Activated T-cell treated with anti-CD3 and anti-CD28 coated beads, Interleukin-2, amount 50 U/mL, for 72 hours (primary cell): ENCODE data around the gene OR6B1. TPM values are rescaled to one million over a fixed set of nuclear protein-coding genes. Genes with fewer than 3 reads are reported as not detected.

Source experiments
- ATAC-seq, 2 donors: fragments of 150-1000 bp; cut with Tn5 transposase; replicated peaks in 1 of 2; 2 replicates each; pipeline ENCODE4 v1.10.0; 2021; ENCODE audit warnings: moderate library complexity in 2 of 2, mild to moderate bottlenecking in 1 of 2
- DNase-seq, 2 donors: peaks; one replicate each; pipeline ENCODE4 v3.0.0; 2021 to 2022; ENCODE audit warnings: mixed read lengths in 1 of 2
- H3K27ac Mint-ChIP-seq: one replicate; pipeline ENCODE4 v1.8.0; 2022; ENCODE audit warnings: mild to moderate bottlenecking, moderate library complexity, mixed read lengths
- H3K27me3 Mint-ChIP-seq: one replicate; pipeline ENCODE4 v1.8.0; 2022; ENCODE audit warnings: low read depth, mixed read lengths
- H3K36me3 Mint-ChIP-seq, 2 donors: one replicate each; pipeline ENCODE4 v1.8.0; 2022; ENCODE audit warnings: mixed read lengths in 2 of 2, mild to moderate bottlenecking in 1 of 2; ENCODE audit not compliant: insufficient read depth in 2 of 2
- H3K4me1 Mint-ChIP-seq: one replicate; pipeline ENCODE4 v1.8.0; 2022; ENCODE audit warnings: low read depth, mixed read lengths
- H3K4me3 Mint-ChIP-seq, 2 donors: one replicate each; pipeline ENCODE4 v1.8.0; 2022; ENCODE audit warnings: mild to moderate bottlenecking in 2 of 2, mixed read lengths in 2 of 2, moderate library complexity in 2 of 2
- H3K9me3 Mint-ChIP-seq, 2 donors: one replicate each; pipeline ENCODE4 v1.8.0; 2022; ENCODE audit warnings: mixed read lengths in 2 of 2
- total RNA-seq, 2 donors: library from RNA; stranded (reverse); gene quantifications; one replicate each; pipeline ENCODE4 v1.2.3, GENCODE V29; 2022

Gene OR6B1
- total RNA-seq, 2 donors from 2014 or later = not detected

DNA sequence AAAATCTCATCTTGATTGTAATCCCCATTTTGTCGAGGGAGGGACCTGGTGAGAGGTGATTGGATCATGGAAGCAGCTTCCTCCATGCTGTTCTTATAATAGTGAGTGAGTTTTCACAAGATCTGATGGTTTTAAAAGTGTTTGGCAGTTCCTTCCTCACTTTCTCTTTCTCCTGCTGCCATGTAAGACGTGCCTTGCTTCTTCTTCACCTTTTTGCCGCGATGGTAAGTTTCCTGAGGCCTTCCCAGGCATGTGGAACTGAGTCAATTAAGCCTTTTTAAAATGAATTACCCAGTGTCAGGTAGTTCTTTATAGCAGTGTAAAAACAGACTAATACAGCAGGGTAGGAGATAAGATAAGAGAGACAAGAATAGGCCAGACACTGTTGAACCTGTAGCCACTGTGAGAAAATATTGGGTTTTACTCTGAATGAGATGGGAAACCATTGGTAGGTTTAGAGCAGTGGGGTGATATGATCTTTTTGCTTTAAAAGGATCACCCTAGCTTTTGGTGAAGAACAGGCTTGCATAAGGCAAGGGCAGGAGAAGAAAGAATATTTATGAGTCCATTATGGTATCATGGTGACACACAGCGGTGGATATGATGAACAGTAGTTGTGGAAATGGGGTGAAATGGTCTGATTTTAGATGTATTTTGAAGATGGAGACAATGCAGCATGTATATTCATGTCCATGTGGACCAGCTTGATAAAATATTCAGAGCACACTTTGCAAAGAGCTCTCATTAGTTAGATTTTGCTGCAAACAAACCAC is 11.5 kb downstream of the OR6B1 start:
- H3K27me3 Mint-ChIP-seq = peaks cover 12% of the 10 kb centered on the region
- ATAC-seq (no peak), DNase-seq (no peak)
- no peak overlapping the region for H3K4me3 Mint-ChIP-seq
- H3K27ac Mint-ChIP-seq = no peak overlapping the region
- H3K36me3 Mint-ChIP-seq = peaks cover 6 to 13% of the 10 kb centered on the region in 2 donors
- H3K9me3 Mint-ChIP-seq = peaks cover 8 to 12% of the 10 kb centered on the region in 2 donors
- H3K4me1 Mint-ChIP-seq = no peaks in the 10 kb centered on the region

DNA sequence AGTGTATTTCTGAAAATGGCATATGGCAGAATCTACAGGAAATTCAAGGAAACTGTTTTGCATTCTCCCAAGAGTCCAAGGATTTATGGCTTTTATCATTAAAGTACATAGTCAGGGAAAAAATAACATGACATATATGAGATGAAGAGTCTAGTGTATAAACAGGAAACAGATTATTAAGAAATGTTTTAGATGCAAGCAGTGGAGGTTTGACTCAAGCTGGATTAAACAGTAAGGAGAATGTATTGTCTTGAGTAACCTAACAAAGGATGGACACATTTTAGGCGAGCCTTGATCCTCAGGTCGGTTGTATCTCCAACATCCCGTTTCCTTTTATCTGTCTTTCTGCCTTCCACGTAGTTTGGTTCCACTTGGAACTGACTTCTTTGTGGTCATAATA is 17.9 kb downstream of the OR6B1 start:
- Mint-ChIP-seq H3K27me3 (peaks cover 6% of the 10 kb centered on the region), H3K9me3 (no peaks in the 10 kb centered on the region), H3K4me3 (no peak overlapping the region), H3K4me1 (no peaks in the 10 kb centered on the region), H3K36me3 (no peaks in the 10 kb centered on the region), H3K27ac (no peak overlapping the region)
- no peak for ATAC-seq
- DNase-seq = no peak

DNA sequence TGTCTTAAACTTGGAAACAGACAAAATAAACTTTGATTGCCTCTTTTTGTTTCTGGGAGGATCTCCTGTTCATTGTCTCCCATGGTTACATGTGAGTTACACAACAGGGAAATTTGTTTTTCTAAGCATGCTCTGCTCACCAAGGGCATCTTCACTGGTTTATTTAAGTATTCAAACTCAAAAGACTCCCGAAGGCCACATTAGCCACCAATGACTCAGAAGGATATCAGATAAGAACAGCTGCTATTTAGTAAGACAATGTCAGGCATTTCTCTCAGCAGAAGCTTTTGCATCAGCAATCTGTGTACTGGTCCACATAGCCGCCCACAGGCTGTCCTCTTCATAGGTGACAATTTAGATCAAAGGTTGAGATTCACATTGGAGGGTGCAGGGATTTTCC is 19.3 kb downstream of the OR6B1 start:
- peaks cover 6% of the 10 kb centered on the region for H3K27me3 Mint-ChIP-seq
- no peak overlapping the region for H3K4me3 Mint-ChIP-seq
- DNase-seq = no peak
- no peak for ATAC-seq
- H3K36me3 Mint-ChIP-seq = no peaks in the 10 kb centered on the region
- no peaks in the 10 kb centered on the region for H3K9me3 Mint-ChIP-seq
- H3K4me1 Mint-ChIP-seq = no peaks in the 10 kb centered on the region
- H3K27ac Mint-ChIP-seq = no peak overlapping the region

GRCh38 chr7:144020340-144020739 is 20.2 kb downstream of the OR6B1 start:
- H3K27ac Mint-ChIP-seq = no peak overlapping the region
- peaks cover 6% of the 10 kb centered on the region for H3K27me3 Mint-ChIP-seq
- H3K9me3 Mint-ChIP-seq = no peaks in the 10 kb centered on the region
- H3K4me1 Mint-ChIP-seq = no peaks in the 10 kb centered on the region
- H3K36me3 Mint-ChIP-seq = no peaks in the 10 kb centered on the region
- no peak overlapping the region for H3K4me3 Mint-ChIP-seq
- DNase-seq (no peak), ATAC-seq (no peak)

DNA sequence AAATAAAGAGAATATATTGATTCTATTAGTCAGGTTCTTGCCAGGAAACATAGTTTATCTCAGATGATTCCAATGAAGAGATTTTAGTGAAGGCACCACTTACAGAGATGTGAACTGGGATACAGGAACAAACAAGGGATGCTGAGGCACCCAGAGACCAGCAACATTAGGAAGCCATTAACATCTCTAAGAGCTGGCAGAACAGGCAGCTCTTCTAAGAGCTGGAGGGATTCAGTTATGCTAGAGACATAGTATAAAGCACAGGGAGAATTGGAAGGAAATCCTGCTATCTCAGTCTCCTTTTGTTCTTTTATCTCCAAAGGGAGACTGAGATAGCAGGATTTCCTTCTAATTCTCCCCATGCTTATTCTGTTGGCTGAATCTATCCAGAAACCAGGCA is 22.0 kb downstream of the OR6B1 start:
- ATAC-seq (no peak), DNase-seq (no peak)
- Mint-ChIP-seq H3K36me3 (no peaks in the 10 kb centered on the region), H3K4me3 (no peak overlapping the region), H3K4me1 (no peaks in the 10 kb centered on the region), H3K9me3 (no peaks in the 10 kb centered on the region), H3K27ac (no peak overlapping the region), H3K27me3 (peaks cover 6% of the 10 kb centered on the region)

- no peak overlapping the region for H3K4me3 Mint-ChIP-seq
- DNase-seq = no peak
Measured at GRCh38 chr7:144023171-144023827, 23.2 kb downstream of the OR6B1 start.

GRCh38 chr7:144024213-144024612 is 24.1 kb downstream of the OR6B1 start:
- H3K36me3 Mint-ChIP-seq = no peaks in the 10 kb centered on the region
- DNase-seq (no peak), ATAC-seq (no peak)
- no peak overlapping the region for H3K4me3 Mint-ChIP-seq
- H3K9me3 Mint-ChIP-seq = no peaks in the 10 kb centered on the region
- H3K27ac Mint-ChIP-seq = no peak overlapping the region
- H3K4me1 Mint-ChIP-seq = peaks cover 8% of the 10 kb centered on the region
- H3K27me3 Mint-ChIP-seq = no peaks in the 10 kb centered on the region

More at GRCh38 chr7:144023171-144023827, 23.2 kb downstream of the OR6B1 start:
- no peak for ATAC-seq
- H3K27ac Mint-ChIP-seq = no peak overlapping the region
- peaks cover 8% of the 10 kb centered on the region for H3K4me1 Mint-ChIP-seq
- no peaks in the 10 kb centered on the region for H3K36me3 Mint-ChIP-seq
- H3K27me3 Mint-ChIP-seq = peaks cover 6% of the 10 kb centered on the region
- H3K9me3 Mint-ChIP-seq = no peaks in the 10 kb centered on the region

- Mint-ChIP-seq H3K4me3 (no peak overlapping the region), H3K4me1 (peaks cover 8% of the 10 kb centered on the region), H3K27ac (no peak overlapping the region), H3K27me3 (no peaks in the 10 kb centered on the region), H3K36me3 (no peaks in the 10 kb centered on the region), H3K9me3 (no peaks in the 10 kb centered on the region)
- DNase-seq (no peak), ATAC-seq (no peak)
Measured at GRCh38 chr7:144026203-144026883, 26.2 kb downstream of the OR6B1 start.

- no peaks in the 10 kb centered on the region for H3K36me3 Mint-ChIP-seq
- H3K9me3 Mint-ChIP-seq = no peaks in the 10 kb centered on the region
- no peak for DNase-seq
- ATAC-seq = no peak
- H3K4me1 Mint-ChIP-seq = peaks cover 8% of the 10 kb centered on the region
- H3K27me3 Mint-ChIP-seq = no peaks in the 10 kb centered on the region
- no peak overlapping the region for H3K4me3 Mint-ChIP-seq
- no peak overlapping the region for H3K27ac Mint-ChIP-seq
Measured at GRCh38 chr7:144027070-144027469, 26.9 kb downstream of the OR6B1 start.

GRCh38 chr7:144027974-144028373 is 27.9 kb downstream of the OR6B1 start:
- Mint-ChIP-seq H3K4me3 (no peak overlapping the region), H3K9me3 (no peaks in the 10 kb centered on the region), H3K27me3 (peaks cover 6% of the 10 kb centered on the region), H3K36me3 (no peaks in the 10 kb centered on the region), H3K27ac (no peak overlapping the region), H3K4me1 (peaks cover 8% of the 10 kb centered on the region)
- ATAC-seq = no peak
- DNase-seq = no peak

DNA sequence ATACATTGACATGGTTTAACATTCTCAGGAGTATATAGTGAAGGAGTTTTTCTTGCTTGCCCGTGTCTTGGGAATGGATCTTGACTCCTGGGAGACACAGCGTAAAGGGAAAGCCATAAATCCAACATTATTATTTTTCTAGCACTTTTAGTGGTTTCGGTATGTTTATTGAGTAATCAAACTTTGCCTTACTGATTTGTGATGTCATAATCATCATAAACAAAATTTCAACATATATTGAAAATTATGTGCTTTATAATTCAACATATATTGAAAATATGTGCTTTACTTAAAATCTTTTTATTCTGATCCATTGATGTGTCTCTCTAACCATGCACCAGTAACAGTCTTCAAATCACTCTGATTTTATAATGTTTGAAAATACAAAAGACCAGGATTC is 28.4 kb downstream of the OR6B1 start:
- Mint-ChIP-seq H3K4me1 (peaks cover 8% of the 10 kb centered on the region), H3K9me3 (no peaks in the 10 kb centered on the region), H3K4me3 (no peak overlapping the region), H3K36me3 (no peaks in the 10 kb centered on the region), H3K27me3 (peaks cover 8% of the 10 kb centered on the region), H3K27ac (no peak overlapping the region)
- ATAC-seq (no peak), DNase-seq (no peak)

DNA sequence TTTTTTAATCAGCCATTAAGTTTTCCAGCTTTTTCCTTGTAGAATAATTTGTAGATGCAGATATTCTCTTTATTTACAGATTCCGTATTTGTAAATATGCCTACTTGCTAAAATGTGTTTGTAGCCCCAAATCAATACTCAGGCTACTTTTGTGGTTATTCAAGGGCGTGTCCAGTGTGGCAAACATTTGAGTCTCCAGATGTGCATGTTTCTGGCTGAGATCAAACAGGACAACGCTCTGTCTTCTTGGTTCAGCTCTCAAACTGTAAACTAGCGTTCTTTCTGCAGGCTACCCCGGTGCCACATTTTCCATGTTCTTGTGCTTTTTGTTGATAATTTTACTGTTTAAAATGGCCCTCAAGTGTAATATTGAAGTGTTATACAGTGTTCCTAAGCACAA is 32.4 kb downstream of the OR6B1 start:
- DNase-seq (no peak), ATAC-seq (no peak)
- Mint-ChIP-seq H3K4me1 (peaks cover 5% of the 10 kb centered on the region), H3K9me3 (no peaks in the 10 kb centered on the region), H3K36me3 (no peaks in the 10 kb centered on the region), H3K4me3 (no peak overlapping the region), H3K27me3 (peaks cover 8% of the 10 kb centered on the region), H3K27ac (no peak overlapping the region)

DNA sequence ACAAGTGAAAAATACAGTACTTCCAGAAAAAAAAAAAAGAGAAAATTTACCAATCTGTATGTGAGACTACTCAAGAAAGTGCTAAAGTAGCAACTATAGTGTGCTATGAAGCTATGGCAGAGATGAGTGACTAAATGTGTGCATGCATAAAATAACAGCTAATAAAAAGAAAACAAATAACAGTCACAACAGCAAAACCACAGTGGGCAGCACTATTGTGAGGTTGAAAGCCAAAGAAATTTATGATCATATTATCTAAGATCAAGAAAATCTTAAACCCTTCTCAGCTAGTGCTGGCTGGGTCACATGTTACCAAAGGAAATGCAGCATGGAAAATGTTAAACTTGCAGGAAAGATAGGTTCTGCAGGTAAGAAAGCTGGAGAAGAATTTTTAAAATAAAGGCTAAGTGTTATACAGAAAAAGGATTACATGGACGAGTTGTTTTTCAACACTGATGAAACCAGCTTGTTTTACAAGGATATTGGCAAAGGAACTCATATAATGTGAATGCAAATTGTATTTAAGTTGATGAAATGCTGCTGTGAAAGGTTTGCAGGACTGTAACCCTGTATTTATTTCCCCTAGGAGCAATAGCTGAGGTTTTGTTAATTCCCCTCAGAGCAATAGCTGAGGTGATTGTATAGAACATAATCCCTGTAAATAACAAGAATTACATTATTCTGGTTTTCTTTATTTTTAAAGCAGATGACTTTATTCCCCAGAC is 33.0 kb downstream of the OR6B1 start:
- ATAC-seq (no peak), DNase-seq (no peak)
- Mint-ChIP-seq H3K27me3 (peaks cover 8% of the 10 kb centered on the region), H3K27ac (peak overlapping the region; percentile 57), H3K9me3 (no peaks in the 10 kb centered on the region), H3K36me3 (no peaks in the 10 kb centered on the region), H3K4me1 (no peaks in the 10 kb centered on the region), H3K4me3 (no peak overlapping the region)
